HepG2 (cell line): ENCODE measurements around the gene CABLES1. TPM values are rescaled to one million over a fixed set of nuclear protein-coding genes. Genes with fewer than 3 reads are reported as not detected.
A peak's percentile ranks its signal among the peaks of the same experiment; 100 is the strongest.

Source experiments
- ATF7 ChIP-seq, 2 experiments: fragments of 450-650 bp in 1 of 2; sonication (generic) in 1 of 2; formaldehyde crosslinking in 1 of 2; IDR thresholded peaks; 2 replicates each; pipeline versions ENCODE4 v1.4.0 to v1.6.1; 2016 to 2020; ENCODE audit warnings: antibody characterized with exemption in 1 of 2, mild to moderate bottlenecking in 1 of 2, missing genetic modification reagents in 1 of 2
- CHCHD3 ChIP-seq: sonication (generic); formaldehyde crosslinking; IDR thresholded peaks from 2 replicates; pipeline ENCODE4 v1.8.0; 2022; ENCODE audit warnings: mild to moderate bottlenecking, missing genetic modification reagents, moderate library complexity
- EEA1 ChIP-seq: sonication (generic); formaldehyde crosslinking; IDR thresholded peaks from 2 replicates; pipeline ENCODE4 v1.5.1; 2020; ENCODE audit warnings: mild to moderate bottlenecking, missing genetic modification reagents, borderline replicate concordance
- FOXA3 ChIP-seq: IDR thresholded peaks from 2 replicates; pipeline ENCODE4 v1.6.1; 2016; ENCODE audit warnings: missing genetic modification reagents, missing compliant biosample characterization
- MTF1 ChIP-seq: sonication (generic); formaldehyde crosslinking; IDR thresholded peaks from 2 replicates; pipeline ENCODE4 v1.5.0; 2020; ENCODE audit warnings: missing genetic modification reagents
- NFIC ChIP-seq: IDR thresholded peaks from 2 replicates; pipeline ENCODE4 v1.6.1; 2012; ENCODE audit warnings: mild to moderate bottlenecking, low read length, inconsistent platforms
- NPAS2 ChIP-seq: sonication (generic); formaldehyde crosslinking; IDR thresholded peaks from 2 replicates; pipeline ENCODE4 v1.8.0; 2022; ENCODE audit warnings: mild to moderate bottlenecking, missing genetic modification reagents, borderline replicate concordance
- REL ChIP-seq: sonication (generic); formaldehyde crosslinking; conservative IDR thresholded peaks from 2 replicates; pipeline ENCODE4 v1.8.0; 2022; ENCODE audit warnings: mild to moderate bottlenecking, missing genetic modification reagents, moderate library complexity
- REPIN1 ChIP-seq: sonication (generic); formaldehyde crosslinking; IDR thresholded peaks from 2 replicates; pipeline ENCODE4 v1.8.0; 2022; ENCODE audit warnings: missing genetic modification reagents, low read depth, mild to moderate bottlenecking, borderline replicate concordance
- TCF12 ChIP-seq, 2 experiments: fragments of 450-650 bp in 1 of 2; sonication (generic) in 1 of 2; formaldehyde crosslinking in 1 of 2; IDR thresholded peaks; 2 replicates each; pipeline versions ENCODE4 v1.6.1 to v1.8.0; 2017 to 2022; ENCODE audit warnings: antibody characterized with exemption in 1 of 2, mild to moderate bottlenecking in 1 of 2, missing genetic modification reagents in 1 of 2, moderate library complexity in 1 of 2
- YY1 ChIP-seq: IDR thresholded peaks from 2 replicates; pipeline ENCODE4 v1.6.1; 2011; ENCODE audit warnings: low read length, low read depth, moderate library complexity, mild to moderate bottlenecking; ENCODE audit not compliant: insufficient read depth, insufficient replicate concordance
- ZFP36 ChIP-seq: fragments of 150-350 bp; IDR thresholded peaks from 2 replicates; pipeline ENCODE4 v1.6.1; 2018; ENCODE audit warnings: borderline replicate concordance, low read length, low read depth; ENCODE audit not compliant: partially characterized antibody
- ZNF263 ChIP-seq: sonication (generic); formaldehyde crosslinking; IDR thresholded peaks from 2 replicates; pipeline ENCODE4 v1.4.0; 2020; ENCODE audit warnings: missing genetic modification reagents
- ZNF616 ChIP-seq: sonication (generic); formaldehyde crosslinking; IDR thresholded peaks from 2 replicates; pipeline ENCODE4 v1.5.0; 2020; ENCODE audit warnings: low read depth, mild to moderate bottlenecking, missing genetic modification reagents
- ZNF788 ChIP-seq: sonication (generic); formaldehyde crosslinking; IDR thresholded peaks from 2 replicates; pipeline ENCODE4 v1.5.0; 2020; ENCODE audit warnings: mild to moderate bottlenecking, missing genetic modification reagents, borderline replicate concordance
- polyA plus RNA-seq, 8 experiments: library from polyadenylated mRNA; depleted of rRNA in 3 of 8; stranded (reverse) in 7 of 8; unstranded in 1 of 8; fragments of >200 nt; fragmentation: Illumina TruSeq in 4 of 8; extraction: Trizol in 4 of 8; gene quantifications; 2 replicates each; pipeline versions ENCODE4 v1.2.1 to v1.2.3, GENCODE V29; 2011 to 2016; ENCODE audit warnings: low read depth in 4 of 8, missing spikeins in 1 of 8, mixed read lengths in 1 of 8; ENCODE audit not compliant: insufficient read depth in 1 of 8
- total RNA-seq, 5 experiments: library from RNA; depleted of rRNA; stranded (reverse); fragments of >200 nt; fragmentation: Illumina TruSeq; extraction: Trizol; gene quantifications; 2 replicates each; pipeline ENCODE4 v1.2.3, GENCODE V29; 2016; ENCODE audit warnings: low read depth in 1 of 5
- TF ChIP-seq, protein P1 (sequence below): sonication (generic); formaldehyde crosslinking; conservative IDR thresholded peaks from 2 replicates; pipeline ENCODE4 v1.4.0; 2020; ENCODE audit warnings: missing genetic modification reagents
- TF ChIP-seq, protein P2 (sequence below): sonication (generic); formaldehyde crosslinking; IDR thresholded peaks from 2 replicates; pipeline ENCODE4 v1.5.0; 2020; ENCODE audit warnings: missing genetic modification reagents
- TF ChIP-seq, protein P3 (sequence below): fragments of 450-650 bp; IDR thresholded peaks from 2 replicates; pipeline ENCODE4 v1.6.1; 2017
- TF ChIP-seq, protein P4 (sequence below): sonication (generic); formaldehyde crosslinking; IDR thresholded peaks from 2 replicates; pipeline ENCODE4 v1.4.0; 2020; ENCODE audit warnings: missing genetic modification reagents, borderline replicate concordance
- TF ChIP-seq, protein P5 (sequence below): sonication (generic); formaldehyde crosslinking; IDR thresholded peaks from 2 replicates; pipeline ENCODE4 v1.8.0; 2022; ENCODE audit warnings: missing genetic modification reagents, mild to moderate bottlenecking, moderate library complexity, borderline replicate concordance
- TF ChIP-seq, protein P6 (sequence below): sonication (generic); formaldehyde crosslinking; IDR thresholded peaks from 2 replicates; pipeline ENCODE4 v1.8.1; 2023; ENCODE audit warnings: missing genetic modification reagents, mild to moderate bottlenecking, borderline replicate concordance

The CABLES1 gene
- total and polyA plus RNA-seq, 2 of the 13 experiments (the other 11 are each of a cell fraction or from before 2014, with no cell fraction given), result 14.7 to 25.8 TPM

DNA sequence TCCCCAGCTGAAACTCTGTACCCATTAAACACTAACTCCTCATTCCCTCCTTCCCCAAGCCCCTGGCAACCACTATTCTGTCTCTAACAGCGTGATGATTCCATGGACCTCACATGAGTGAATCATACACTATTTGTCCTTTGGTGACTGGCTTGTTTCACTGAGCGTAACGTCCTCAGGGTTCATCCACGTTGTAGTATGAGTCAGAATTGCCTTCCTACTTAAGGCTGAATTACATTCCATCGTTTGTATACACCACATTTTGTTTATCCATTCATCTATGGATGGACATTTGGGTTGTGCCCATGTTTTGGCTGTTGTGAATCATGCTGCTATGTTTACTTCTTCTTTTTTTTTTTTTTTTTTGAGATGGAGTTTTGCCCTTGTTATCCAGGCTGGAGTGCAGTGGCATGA, 19.6 kb upstream of the CABLES1 start (continued):
- TF ChIP-seq NFIC (no peak), EEA1 (CRISPR knock-in tag) (no peak), ZNF263 (no peak), FOXA3 (peak; percentile 31; the same call in 1 of the 2 replicates), YY1 (no peak), ZNF616 (CRISPR knock-in tag) (no peak), MTF1 (CRISPR knock-in tag) (no peak), ATF7 (IDR thresholded peaks at IDR 0.05) (no peak), ATF7 (CRISPR knock-in tag; IDR thresholded peaks at IDR 0.05) (no peak), REL (CRISPR knock-in tag) (no peak), ZNF788 (CRISPR knock-in tag) (no peak), REPIN1 (CRISPR knock-in tag) (no peak), CHCHD3 (CRISPR knock-in tag) (no peak), TCF12 (IDR thresholded peaks at IDR 0.05) (no peak), TCF12 (CRISPR knock-in tag; IDR thresholded peaks at IDR 0.05) (no peak), NPAS2 (no peak), ZFP36 (no peak)
- TF ChIP-seq, protein P1, sequence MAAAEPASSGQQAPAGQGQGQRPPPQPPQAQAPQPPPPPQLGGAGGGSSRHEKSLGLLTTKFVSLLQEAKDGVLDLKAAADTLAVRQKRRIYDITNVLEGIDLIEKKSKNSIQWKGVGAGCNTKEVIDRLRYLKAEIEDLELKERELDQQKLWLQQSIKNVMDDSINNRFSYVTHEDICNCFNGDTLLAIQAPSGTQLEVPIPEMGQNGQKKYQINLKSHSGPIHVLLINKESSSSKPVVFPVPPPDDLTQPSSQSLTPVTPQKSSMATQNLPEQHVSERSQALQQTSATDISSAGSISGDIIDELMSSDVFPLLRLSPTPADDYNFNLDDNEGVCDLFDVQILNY, result no peak
- TF ChIP-seq, protein P2, sequence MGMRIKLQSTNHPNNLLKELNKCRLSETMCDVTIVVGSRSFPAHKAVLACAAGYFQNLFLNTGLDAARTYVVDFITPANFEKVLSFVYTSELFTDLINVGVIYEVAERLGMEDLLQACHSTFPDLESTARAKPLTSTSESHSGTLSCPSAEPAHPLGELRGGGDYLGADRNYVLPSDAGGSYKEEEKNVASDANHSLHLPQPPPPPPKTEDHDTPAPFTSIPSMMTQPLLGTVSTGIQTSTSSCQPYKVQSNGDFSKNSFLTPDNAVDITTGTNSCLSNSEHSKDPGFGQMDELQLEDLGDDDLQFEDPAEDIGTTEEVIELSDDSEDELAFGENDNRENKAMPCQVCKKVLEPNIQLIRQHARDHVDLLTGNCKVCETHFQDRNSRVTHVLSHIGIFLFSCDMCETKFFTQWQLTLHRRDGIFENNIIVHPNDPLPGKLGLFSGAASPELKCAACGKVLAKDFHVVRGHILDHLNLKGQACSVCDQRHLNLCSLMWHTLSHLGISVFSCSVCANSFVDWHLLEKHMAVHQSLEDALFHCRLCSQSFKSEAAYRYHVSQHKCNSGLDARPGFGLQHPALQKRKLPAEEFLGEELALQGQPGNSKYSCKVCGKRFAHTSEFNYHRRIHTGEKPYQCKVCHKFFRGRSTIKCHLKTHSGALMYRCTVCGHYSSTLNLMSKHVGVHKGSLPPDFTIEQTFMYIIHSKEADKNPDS (CRISPR knock-in tag), result no peak
- TF ChIP-seq, protein P3, sequence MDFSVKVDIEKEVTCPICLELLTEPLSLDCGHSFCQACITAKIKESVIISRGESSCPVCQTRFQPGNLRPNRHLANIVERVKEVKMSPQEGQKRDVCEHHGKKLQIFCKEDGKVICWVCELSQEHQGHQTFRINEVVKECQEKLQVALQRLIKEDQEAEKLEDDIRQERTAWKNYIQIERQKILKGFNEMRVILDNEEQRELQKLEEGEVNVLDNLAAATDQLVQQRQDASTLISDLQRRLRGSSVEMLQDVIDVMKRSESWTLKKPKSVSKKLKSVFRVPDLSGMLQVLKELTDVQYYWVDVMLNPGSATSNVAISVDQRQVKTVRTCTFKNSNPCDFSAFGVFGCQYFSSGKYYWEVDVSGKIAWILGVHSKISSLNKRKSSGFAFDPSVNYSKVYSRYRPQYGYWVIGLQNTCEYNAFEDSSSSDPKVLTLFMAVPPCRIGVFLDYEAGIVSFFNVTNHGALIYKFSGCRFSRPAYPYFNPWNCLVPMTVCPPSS, result no peak
- TF ChIP-seq, protein P4, sequence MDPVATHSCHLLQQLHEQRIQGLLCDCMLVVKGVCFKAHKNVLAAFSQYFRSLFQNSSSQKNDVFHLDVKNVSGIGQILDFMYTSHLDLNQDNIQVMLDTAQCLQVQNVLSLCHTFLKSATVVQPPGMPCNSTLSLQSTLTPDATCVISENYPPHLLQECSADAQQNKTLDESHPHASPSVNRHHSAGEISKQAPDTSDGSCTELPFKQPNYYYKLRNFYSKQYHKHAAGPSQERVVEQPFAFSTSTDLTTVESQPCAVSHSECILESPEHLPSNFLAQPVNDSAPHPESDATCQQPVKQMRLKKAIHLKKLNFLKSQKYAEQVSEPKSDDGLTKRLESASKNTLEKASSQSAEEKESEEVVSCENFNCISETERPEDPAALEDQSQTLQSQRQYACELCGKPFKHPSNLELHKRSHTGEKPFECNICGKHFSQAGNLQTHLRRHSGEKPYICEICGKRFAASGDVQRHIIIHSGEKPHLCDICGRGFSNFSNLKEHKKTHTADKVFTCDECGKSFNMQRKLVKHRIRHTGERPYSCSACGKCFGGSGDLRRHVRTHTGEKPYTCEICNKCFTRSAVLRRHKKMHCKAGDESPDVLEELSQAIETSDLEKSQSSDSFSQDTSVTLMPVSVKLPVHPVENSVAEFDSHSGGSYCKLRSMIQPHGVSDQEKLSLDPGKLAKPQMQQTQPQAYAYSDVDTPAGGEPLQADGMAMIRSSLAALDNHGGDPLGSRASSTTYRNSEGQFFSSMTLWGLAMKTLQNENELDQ, result no peak
- TF ChIP-seq, protein P5, sequence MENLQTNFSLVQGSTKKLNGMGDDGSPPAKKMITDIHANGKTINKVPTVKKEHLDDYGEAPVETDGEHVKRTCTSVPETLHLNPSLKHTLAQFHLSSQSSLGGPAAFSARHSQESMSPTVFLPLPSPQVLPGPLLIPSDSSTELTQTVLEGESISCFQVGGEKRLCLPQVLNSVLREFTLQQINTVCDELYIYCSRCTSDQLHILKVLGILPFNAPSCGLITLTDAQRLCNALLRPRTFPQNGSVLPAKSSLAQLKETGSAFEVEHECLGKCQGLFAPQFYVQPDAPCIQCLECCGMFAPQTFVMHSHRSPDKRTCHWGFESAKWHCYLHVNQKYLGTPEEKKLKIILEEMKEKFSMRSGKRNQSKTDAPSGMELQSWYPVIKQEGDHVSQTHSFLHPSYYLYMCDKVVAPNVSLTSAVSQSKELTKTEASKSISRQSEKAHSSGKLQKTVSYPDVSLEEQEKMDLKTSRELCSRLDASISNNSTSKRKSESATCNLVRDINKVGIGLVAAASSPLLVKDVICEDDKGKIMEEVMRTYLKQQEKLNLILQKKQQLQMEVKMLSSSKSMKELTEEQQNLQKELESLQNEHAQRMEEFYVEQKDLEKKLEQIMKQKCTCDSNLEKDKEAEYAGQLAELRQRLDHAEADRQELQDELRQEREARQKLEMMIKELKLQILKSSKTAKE (CRISPR knock-in tag), result no peak
- TF ChIP-seq, protein P6, sequence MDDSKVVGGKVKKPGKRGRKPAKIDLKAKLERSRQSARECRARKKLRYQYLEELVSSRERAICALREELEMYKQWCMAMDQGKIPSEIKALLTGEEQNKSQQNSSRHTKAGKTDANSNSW (CRISPR knock-in tag), result no peak
